ENCODE measurements around the gene LRCH1.

- TF ChIP-seq SUZ12 (IDR thresholded peaks at IDR 0.05) (no peak), FOXK2 (IDR thresholded peaks at IDR 0.05) (no peak), ARNT (IDR thresholded peaks at IDR 0.05) (no peak), SP1 (IDR thresholded peaks at IDR 0.05) (no peak), PKNOX1 (IDR thresholded peaks at IDR 0.05) (no peak), BHLHE40 (IDR thresholded peaks at IDR 0.05; ENCODE audit: borderline replicate concordance) (no peak)
Measured at GRCh38 chr13:46631179-46631542, 78.2 kb downstream of the LRCH1 start.

Measured in HEK293T (cell line).